Sigmoid colon (tissue), 3 donors: ENCODE results near the gene PPM1J.
"Not testable (repeated sequence)": the region's sequence is repeated elsewhere in the genome, so short reads cannot be mapped to it uniquely, and the experiment has no call there.

Experiments used
- POLR2A ChIP-seq, 2 donors: fragments of 450-650 bp; IDR thresholded peaks; one replicate each; pipeline ENCODE4 v1.6.1; 2016; ENCODE audit warnings: antibody characterized with exemption in 2 of 2, mild to moderate bottlenecking in 2 of 2, moderate library complexity in 2 of 2
- TF ChIP-seq, protein P1 (sequence below), 4 experiments: fragments of 450-650 bp in 3 of 4; fragments of 200-600 bp in 1 of 4; IDR thresholded peaks; one replicate each; pipeline ENCODE4 v1.5.1; 2016 to 2019; ENCODE audit warnings: antibody characterized with exemption in 4 of 4, mild to moderate bottlenecking in 3 of 4, moderate library complexity in 2 of 4

DNA sequence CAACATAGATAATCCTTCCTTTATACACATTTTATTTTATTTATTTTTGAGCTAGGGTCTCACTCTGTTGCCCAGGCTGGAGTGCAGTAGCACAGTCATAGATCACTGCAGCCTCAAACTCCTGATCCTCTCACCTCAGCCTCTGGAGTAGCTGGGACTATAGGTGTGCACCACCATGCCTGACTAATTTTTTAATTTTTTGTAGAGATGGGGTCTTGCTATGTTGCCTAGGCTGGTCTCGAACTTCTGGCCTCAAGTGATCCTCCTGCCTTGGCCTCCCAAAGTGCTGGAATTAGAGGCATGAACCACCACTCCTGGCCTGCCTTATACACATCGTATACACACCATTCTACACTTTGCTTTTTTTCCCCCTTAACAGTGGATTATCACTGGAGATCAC lies 6.2 kb upstream of the PPM1J start:
- TF ChIP-seq, protein P1, sequence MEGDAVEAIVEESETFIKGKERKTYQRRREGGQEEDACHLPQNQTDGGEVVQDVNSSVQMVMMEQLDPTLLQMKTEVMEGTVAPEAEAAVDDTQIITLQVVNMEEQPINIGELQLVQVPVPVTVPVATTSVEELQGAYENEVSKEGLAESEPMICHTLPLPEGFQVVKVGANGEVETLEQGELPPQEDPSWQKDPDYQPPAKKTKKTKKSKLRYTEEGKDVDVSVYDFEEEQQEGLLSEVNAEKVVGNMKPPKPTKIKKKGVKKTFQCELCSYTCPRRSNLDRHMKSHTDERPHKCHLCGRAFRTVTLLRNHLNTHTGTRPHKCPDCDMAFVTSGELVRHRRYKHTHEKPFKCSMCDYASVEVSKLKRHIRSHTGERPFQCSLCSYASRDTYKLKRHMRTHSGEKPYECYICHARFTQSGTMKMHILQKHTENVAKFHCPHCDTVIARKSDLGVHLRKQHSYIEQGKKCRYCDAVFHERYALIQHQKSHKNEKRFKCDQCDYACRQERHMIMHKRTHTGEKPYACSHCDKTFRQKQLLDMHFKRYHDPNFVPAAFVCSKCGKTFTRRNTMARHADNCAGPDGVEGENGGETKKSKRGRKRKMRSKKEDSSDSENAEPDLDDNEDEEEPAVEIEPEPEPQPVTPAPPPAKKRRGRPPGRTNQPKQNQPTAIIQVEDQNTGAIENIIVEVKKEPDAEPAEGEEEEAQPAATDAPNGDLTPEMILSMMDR (IDR thresholded peaks at IDR 0.05): not testable (repeated sequence)
- TF ChIP-seq POLR2A (IDR thresholded peaks at IDR 0.05): not testable (repeated sequence)
